Measurements from ENCODE around the gene BICDL2.

- TF ChIP-seq POLR2A (IDR thresholded peaks at IDR 0.05): no peak
- no peak for TF ChIP-seq CTCF (IDR thresholded peaks at IDR 0.05)
- TF ChIP-seq EP300 (IDR thresholded peaks at IDR 0.05): no peak
- TF ChIP-seq POLR2AphosphoS5 (IDR thresholded peaks at IDR 0.05): no peak
Measured at GRCh38 chr16:3050487-3050886, 13.7 kb upstream of the BICDL2 start.
